NCI-H1930 (cell line): Measurements from ENCODE around the gene SLC23A1.

Experiments
- DNase-seq, 2 experiments: peaks; one replicate each; lab custom pipeline; 2025; lab: John Stamatoyannopoulos, UW

SLC23A1 gene

DNA sequence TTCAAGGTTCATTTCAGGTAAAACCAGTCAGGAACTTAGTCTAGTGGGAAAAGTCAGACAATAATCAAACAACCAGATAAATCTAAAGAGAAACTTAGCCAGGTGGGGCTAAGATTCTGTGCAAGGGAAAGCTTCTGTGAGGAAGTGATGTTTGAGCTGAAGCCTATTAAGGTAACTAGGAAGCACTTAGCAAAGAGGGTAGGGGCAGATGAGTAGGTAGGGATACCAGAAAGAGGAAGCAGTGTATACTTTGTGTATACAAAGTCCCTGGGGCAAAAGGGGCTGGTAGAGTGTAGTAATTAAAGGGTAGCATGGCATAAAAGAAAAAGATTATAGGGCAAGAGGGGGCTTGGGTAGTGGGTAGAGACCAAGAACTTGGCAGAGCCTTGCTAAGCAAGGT is 24.4 kb upstream of the SLC23A1 start:
- no peak for DNase-seq

DNA sequence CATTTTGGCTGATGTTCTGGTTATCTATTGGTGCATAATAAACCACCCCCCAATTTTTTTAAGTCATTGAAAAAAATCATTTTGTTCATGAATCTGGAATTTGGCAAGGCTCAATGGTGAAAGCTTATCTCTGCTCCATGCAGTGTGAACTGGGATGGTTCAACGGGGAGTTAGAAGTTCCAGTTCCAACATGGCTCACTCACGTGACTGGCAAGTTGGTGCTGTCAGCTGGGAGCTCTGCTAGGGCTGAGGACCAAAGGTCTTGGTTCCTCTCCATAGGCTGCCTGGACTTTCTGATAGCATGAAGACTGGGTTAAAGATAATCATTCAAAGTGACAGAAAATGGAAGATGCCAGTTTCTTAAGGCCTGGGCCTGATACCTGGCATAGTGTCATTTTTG is 23.9 kb upstream of the SLC23A1 start:
- no peak for DNase-seq

DNA sequence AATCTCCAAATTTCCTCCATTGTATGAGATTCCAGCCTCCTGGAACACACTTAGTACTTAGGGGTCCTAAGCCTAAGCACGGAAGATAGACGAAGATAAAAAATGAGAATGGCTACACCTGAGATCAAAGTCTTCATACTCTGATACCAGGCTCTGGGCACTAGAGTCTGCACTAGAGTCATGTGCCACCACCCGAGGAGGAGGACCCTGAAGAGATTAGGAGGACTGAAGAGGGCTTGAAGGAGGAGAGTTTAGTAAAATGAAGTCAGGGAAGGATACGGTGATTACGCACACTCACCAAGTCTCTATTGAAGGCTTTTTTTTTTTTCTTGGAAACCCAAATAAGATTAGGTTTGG is 21.4 kb upstream of the SLC23A1 start:
- no peak for DNase-seq

DNA sequence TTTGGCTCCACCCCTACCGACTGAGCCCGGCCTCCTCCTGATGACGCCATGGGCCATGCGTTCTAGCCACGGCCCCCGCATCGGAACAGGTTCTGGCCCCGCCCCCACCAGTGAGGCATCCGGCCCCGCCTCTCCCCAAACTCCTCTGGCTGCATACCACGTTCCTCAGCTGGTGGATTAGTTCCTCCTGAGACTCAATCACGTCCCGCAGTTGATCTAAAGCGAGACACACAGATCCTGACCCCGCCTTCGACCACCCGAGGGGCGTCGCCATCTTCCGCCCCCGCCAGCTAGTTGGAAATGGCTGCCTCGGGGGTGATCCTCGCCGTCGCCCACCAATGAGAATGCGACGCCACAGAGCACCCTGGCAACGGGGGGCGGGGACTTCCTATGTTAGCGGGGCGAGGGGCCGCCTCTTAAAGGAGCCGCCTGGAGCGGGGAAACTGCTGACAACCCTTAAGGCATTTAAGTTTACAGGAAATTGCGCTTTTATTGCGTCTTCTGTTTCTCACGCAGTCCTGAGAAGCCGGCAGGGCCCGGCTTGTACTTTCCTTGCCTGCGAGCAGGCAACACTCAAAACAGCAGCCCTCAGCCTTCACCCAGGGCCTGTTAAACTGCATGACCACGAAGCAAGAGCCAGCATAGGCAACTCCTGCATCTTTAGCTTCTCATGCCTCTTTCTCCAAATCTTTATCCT is 20.8 kb upstream of the SLC23A1 start, which contains the start of gene SPATA24:
Gene SPATA24, minus strand, starts transcription at position 303 of the 697 bp plus-strand sequence. Its CDS starts 29 bp downstream, at position 274.
- peak; percentile 81 to 86 for DNase-seq

DNA sequence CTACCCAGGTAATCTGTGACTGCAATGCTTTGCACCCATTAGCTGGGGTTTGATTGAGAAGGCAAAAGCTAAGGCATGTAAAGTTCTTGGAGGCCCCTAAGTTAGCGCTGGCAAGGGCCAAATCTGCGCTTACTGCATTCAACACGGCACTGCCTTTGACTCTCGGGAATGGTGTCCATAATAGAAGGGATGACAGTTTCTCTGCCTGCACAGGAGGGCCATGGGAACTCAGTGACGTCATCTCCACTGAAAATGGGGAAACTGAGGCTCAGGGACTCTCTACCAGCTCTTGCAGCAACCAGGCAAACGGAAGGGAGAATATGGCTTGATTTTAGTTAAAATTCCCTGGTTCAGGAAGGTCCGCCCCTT is 20.3 kb upstream of the SLC23A1 start:
- no peak for DNase-seq

DNA sequence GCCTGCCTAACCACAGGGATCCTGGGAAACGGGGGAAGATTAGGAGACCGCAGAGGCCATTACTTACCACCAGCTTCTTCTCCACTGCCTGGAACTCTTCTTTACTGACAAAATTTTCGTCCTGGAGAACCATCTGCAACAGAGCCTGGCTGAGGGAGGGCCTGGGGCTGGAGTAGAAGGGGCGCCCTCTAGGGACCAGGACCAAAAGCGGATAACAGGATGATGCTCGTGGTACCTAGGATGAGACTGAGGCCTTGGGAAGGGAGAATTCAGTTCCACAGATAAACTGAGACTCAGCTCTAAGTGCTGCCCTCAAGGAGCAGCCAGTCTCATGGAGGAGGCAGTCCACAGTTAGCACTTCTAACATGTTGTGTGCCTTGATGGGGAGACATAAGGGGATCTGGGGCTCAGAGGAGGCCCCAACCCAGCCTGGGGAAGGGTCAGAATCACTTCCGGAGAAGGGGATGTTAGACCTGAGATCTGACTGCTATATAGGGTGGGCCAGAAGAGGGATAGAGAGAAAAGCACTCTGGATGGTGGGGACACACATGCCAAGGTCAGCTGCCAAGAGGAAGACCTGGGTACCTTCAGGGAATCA is 19.6 kb upstream of the SLC23A1 start:
- no peak for DNase-seq

DNA sequence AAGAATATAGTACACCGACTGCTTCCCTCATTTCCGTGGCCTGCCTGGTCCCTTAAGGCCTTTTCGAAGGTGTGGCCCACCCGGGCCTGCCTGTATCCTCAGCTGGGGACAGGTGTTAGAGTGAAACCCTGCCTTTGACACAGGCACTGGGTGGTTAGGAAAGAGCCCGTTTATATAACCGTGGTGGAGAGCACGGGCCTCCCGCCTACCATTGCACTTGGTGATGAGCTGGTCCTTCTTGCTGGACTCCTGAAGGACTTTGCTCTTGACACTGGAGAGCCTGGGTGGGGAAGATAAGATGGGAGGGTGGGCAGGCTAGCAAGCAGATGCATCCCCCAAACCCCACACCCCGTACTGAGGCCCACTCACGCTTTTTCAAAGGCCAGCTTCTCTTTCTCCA is 18.4 kb upstream of the SLC23A1 start:
- DNase-seq, result no peak

DNA sequence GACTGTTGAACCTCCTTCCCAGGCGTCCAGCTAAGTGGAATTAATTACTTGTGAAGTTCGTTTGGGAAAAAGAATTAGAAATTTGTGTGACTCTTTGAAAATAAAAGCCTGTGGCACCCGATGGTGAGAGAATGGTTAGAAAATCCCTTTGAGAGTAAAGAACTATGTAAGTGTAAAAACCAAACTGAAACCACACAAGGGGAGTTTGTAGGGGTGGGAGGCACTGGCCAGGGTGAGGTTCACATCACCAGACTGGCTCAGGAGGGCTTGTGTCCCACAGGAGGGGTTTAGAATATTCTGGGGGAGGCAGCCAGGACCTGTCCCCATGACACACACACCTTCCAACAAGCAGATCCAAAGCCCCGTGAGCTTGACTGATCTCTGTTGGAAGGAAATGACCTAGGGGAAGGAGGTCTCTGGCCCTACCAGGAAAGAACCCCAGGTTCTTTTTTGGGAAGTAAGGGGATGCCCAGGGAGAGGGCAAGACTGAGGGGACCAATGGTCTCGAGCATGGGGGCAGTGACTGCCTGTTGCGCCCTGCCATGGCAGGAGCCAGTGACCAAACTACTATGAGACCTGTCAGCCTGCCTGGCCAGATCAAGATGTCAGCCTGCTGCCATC is 16.5 kb upstream of the SLC23A1 start:
- no peak for DNase-seq

DNA sequence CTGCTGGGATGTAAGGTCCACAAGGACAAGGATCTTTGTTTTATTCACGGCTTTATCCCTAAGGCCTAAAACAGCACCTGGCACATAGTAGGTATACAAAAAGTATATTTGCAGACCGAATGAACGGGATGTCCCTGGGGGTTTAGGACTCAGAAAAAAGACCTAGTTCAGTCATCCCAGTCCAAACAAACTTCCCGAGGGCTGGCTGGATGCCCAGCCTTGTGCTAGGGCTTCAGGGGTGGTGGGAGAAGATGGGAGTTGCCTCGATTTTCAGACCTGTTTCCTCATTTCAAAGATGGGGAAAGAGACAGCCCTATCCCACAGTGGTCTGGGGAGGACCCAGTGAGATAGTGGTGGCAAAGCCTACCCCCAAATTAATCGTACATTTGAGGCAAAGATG is 14.8 kb upstream of the SLC23A1 start:
- DNase-seq, result no peak

DNA sequence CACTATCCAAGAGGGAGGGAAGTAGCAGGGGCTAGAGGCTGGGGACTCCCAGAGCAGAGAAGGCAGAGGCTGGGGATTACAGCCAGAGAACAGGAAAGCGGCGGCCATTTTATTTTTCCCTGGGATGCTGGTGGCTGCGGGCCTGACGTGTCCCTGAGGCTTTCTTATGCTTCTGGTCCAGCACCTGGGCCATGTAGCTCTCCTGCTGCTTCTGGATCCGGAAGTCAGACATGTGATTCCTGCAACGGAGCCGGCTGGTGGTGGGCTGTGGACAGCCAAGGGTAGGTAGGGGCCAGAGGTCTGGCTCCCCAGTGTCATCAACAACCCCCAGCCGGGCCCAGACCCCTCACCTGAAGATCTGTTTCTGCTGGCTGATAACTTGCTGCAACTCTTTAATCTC is 13.6 kb upstream of the SLC23A1 start:
- DNase-seq, result no peak

DNA sequence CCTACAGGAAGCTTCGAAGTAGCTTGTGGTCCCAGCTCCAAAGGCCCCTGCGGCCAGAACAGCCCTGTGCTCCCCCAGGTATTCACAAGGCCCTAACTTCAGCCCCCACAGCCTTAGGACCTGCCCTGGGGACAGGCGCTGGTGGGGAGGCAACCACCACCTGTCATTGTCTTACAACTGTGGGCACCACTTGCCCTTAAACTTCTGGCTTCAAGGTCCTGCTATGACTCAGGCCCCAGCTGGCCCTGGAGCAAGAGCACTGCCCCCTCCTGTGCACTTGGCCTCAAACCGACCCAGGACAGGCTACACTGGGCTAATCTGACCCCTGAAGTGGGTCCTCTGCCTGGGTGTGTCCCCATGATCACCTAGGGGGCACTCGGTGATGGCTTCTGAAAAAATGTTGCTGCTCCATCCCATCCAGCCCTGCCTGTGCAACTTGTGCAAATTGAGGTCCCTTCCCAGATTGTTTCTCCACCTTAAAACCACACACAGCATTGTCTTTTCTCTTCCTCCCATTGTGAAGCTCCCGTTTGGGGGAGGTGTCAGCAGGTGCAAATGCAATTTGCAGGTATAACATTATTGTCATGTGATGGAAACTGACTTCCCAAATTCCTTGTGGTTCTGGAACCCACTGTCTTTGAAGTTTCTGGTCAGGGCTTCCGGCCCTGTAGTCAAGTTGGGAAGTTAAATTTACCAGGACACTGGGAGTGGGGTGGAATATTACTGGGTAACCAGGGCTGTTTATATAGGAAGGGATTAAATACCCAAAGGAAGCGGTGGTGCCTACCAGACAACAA is 12.9 kb upstream of the SLC23A1 start:
- no peak for DNase-seq

DNA sequence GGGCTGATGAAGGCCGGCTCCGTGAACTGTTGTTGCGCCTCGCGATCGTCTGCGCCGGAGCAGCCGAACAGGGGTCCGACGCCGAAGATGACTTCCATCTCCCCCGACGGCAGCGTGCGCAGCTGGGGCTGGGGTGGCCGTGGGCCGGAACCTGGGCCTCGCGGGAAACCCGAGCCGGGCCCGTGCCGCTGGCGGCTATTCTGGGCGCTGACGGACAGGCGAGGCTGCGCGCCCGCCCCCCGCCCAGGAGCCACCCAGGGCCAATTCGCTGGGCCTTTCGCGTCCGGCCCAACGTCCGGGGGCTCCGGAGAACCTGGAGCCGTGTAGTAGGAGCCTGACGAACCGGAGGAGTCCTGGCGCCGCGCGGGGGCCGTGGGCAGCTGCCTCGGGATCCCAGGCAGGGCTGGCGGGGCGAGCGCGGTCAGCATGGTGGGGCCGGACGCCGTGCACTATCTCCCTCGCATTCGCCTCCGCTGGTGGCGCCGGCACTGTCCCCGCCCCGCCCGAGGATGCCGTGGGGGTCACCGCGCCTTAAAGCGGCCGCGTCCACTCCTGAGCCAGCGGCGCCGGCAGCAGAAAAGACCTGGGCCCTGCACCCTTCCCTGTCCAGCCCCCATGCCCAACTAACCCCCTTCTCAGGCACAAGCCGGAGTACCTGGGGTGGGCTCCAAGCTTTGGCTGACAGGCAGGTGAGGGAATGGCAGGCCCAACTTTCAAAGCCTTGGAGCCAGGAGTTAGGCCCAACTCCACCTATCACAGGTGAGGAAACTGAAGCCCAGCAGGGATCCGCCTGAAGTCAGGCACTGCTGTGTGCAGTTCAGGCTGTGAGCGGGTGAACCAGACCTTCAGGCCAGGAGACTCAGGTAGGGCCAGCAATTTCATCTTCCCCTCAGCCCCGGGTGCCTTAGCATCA is 11.8 kb upstream of the SLC23A1 start, which contains the start of gene PROB1:
Gene PROB1, minus strand, starts transcription at position 451 of the 913 bp plus-strand sequence. Its CDS starts 23 bp downstream, at position 428.
- no peak for DNase-seq

DNA sequence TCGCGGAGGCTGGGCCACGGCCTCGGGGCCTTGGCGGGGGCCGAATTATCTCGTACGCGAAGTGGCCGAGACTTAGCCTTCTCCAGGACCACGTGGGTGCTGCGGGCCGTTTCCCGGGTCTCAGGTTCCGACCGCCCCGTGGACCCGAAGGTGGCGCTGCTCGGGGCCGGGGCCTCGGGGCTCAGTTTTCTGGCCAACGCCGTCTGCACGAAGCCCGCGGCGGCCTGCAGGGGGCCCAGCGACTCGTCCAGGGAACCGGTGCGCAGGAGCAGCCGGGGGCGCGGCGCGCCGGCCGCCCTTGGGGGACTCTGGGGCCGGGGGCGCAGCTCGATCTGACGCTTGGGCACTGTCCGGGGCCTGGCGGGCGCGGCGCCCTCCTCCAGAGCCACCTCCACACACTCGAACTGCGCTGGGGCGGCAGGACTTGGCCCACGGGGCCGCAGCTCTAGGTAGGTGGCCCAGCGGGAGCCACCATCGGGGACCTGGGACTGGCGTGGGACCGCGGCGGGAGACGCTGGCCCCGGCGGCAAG is 11.1 kb upstream of the SLC23A1 start:
- peak in 1 of 2 experiments; percentile 19 for DNase-seq

DNA sequence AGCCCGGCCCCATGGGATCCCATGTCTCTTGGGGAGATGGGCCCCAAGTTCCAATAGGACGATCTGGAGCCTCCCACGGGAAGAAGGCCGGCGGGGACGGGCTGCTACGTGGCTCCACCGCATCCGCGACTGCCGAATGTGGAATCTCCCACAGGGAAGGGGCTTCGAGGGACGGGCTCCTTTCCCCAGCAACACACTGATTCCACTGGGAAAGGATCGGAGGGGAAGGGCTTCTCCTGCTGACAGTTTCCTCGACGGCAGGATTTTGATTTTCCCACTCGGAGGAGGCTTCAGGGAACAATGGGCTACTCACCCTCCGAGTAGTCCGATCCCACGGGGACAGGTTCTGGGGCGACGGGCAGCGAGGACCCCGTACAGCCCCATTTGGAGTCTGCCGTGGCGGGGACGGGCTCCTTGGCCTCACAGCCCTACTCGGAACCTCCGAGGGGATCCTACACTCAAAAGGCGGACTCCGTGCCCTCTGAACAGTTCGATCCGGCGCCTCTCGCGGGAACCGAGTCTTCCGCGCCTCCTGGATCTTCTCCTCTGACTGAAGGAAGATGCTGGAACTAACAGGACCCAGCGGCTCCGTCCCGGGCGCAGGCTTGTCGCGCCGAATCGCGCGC is 10.5 kb upstream of the SLC23A1 start:
- no peak for DNase-seq

DNA sequence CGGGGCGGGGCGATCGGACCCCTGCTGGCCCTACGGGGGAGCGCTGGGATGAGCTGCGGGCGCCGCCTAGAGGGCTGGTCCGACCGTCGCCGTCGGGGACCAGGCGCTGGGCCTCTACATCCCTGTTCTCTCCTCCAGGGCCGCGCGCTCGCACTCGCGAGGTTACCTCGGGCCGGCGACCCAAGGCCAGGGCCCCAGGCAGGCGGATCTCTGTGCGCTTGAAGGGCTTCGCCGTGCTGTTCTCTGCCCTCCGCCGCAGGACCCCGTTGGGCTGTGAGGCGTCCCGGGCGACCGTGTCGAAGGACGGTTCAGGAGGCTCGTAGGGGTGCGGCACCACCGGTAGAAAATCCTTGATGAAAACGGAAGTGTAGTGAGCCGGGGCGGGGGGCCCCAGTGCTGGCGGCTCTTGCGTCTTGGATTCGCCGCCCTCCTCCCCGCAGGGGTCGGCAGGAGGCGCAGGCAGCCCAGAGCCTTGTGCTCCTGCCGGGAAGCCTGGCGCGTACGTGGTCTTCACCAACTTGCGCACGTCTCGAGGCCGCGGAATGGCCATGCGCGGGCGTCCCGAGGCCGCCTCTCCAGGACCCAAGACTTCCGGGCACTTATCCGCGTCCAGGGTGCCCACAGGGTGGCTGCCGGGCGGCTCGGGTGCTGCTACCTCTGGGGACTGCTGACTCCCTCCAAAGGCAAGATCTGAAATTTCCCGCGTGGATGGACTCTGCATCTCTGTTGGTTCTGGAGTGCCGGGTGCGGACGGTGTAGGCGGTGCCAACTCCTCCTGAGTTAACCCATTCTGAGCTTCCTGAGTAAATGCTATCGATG is 9.8 kb upstream of the SLC23A1 start:
- peak; percentile 30 to 42 for DNase-seq

DNA sequence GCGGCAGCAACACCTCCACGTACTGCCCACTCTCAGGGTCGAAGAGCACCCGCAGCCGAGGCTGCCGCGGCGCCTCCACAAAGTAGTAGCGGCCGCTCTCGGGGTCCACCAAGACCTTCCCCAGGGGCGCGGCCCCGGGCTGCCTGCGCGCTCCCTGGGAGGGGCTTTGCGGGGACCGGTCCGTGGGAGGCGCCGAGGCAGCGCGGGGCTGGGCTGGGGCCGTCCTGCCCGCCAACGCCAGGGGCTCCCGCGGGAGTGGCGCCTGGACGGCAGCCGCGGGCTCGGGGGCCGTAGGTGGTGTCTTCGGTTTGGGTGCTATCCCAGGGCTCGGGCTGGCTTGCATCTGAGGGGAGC is 9.2 kb upstream of the SLC23A1 start:
- no peak for DNase-seq

DNA sequence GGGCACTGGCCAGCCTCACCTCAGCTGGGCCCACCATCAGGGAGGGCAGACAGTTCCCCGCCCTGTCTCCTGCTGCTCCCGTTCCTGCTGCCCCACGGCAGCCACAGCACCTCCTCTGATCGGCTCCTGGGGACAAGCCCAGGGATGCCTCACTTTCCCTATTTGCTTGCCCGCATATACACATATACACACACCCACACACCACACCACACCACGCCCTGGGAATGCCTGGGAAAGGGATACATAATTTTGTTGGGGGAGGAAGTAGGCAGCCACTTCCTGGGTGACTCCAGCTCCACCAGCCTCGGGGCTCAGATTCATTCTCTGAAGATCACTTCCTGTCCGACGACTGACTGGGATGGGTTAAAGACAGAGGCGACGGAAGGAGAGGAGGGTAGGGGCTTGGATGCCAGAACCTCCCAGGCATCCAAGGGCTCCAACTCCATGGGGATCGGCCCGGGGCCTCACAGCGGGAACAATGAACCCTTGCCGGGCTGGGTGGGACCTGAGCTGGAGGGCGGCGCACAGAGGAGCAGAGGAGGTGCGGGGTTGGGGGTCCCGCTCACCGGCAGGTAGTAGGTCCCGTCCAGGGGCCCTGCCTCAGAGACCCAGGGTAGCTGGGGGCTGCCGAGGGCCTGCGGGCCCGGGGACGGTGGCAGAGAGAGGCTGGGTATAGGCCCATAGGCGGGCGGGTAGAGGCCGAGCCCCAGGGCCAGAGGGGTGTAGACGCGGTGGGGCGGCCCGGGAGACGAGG is 8.7 kb upstream of the SLC23A1 start:
- no peak for DNase-seq

DNA sequence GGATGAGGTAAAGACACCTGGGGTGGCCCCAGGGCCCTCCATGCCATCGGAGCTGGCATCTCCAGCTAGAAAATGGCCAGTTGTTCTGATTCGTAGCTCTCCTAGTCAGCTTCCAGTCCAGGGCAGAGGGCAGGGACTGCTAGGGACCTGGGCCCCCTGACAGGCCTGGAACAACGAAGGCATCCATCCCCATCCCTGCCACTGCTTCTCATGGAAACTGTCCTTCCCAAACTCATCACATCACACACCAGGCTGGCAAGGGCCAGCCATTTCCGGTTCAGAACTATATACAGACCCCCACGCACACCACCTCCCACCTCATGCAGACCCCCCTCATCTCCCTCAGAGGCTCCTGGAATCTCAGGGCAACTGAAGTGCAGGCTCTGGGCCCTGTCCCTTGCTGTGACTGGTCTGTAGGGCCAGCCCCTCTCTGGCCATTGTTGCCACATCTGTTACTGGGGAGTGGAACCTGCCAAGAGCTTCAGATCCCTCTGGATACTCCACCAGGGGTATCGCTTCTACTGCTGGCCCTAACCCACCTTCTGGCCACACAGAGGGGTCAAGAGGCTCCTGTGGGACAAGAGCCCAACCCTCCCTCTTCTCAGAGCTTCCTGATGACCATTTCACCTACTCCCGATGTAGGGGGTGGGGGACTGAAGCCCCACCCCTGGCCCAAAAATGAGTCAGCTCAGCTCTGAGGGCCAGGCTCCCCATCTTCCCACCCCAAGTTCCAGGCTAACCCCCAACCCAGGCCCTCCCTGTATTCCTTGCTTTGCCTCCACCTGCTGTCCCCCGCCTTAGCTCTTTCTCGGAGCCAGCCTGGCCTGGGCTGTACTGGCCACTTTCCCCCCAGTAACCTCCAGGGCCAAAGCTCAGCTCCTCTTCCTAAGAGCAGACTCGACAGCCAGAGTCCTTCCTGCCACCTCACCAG is 7.8 kb upstream of the SLC23A1 start:
- no peak for DNase-seq
